HepG2 (cell line): ENCODE results near the gene NKAIN2. TPM values are rescaled to one million over a fixed set of nuclear protein-coding genes. Genes with fewer than 3 reads are reported as not detected.

Source experiments
- ATAC-seq: fragments of 200-7000 bp; cut with Tn5 transposase; 3 replicates; pipeline ENCODE4 v1.9.1; 2020; ENCODE audit warnings: mild to moderate bottlenecking, moderate library complexity
- BruUV-seq: library from RNA; stranded (reverse); fragments of 400-500 nt; replicated peaks from 2 replicates; lab custom pipeline; 2021; lab: Mats Ljungman, UMichigan
- CTCF ChIA-PET: fragments of 300-600 bp; formaldehyde crosslinking; extraction: SDS; loops from one replicate; lab custom pipeline; 2021; ENCODE audit warnings: low total read pairs, inconsistent platforms, low intra/inter-chr PET ratio; lab: Yijun Ruan, JAX
- POLR2A ChIA-PET: fragments of 350-600 bp; sonication (Branson Sonifier 250); formaldehyde crosslinking; loops from one replicate; lab custom pipeline; 2020; ENCODE audit warnings: antibody characterized with exemption, inconsistent platforms; lab: Yijun Ruan, JAX
- DNase-seq: peaks from one replicate; pipeline ENCODE4 v3.0.0-alpha.2; 2015; ENCODE audit warnings: low spot score
- FAIRE-seq: peaks from 3 replicates; lab custom pipeline; 2011; peaks lifted over from hg19 to GRCh38; lab: Jason Lieb, UNC
- H2AFZ ChIP-seq: one replicate; pipeline ENCODE4 v1.6.1; 2011; ENCODE audit warnings: low read length, inconsistent platforms
- H3K27ac ChIP-seq: fragments of 300-600 bp; 3 replicates; pipeline ENCODE4 v1.8.0; 2011; ENCODE audit warnings: mixed run types, mild to moderate bottlenecking, mixed read lengths, low read length, inconsistent platforms; ENCODE audit not compliant: insufficient read depth; ENCODE audit errors: extremely low read length
- H3K27me3 ChIP-seq, 2 experiments: fragments of 200-600 bp in 1 of 2; 2 replicates in 1 of 2; 3 replicates in 1 of 2; pipeline versions ENCODE4 v1.6.0 to v1.8.0; 2011; ENCODE audit warnings: low read length in 2 of 2, mild to moderate bottlenecking in 2 of 2, moderate library complexity in 2 of 2, inconsistent platforms in 1 of 2; ENCODE audit not compliant: insufficient read depth in 2 of 2, control insufficient read depth in 1 of 2
- H3K36me3 ChIP-seq, 2 experiments: fragments of 200-600 bp in 1 of 2; replicated peaks in 1 of 2; 2 replicates in 1 of 2; 3 replicates in 1 of 2; pipeline versions ENCODE4 v1.5.1 to v1.8.0; 2011; ENCODE audit warnings: low read length in 2 of 2, inconsistent platforms in 1 of 2; ENCODE audit not compliant: insufficient read depth in 2 of 2, control insufficient read depth in 1 of 2
- H3K4me1 ChIP-seq: 2 replicates; pipeline ENCODE4 v1.5.1; 2012; ENCODE audit warnings: low read length, inconsistent platforms; ENCODE audit not compliant: insufficient read depth
- H3K4me2 ChIP-seq: 2 replicates; pipeline ENCODE4 v1.6.0; 2011; ENCODE audit warnings: low read depth, low read length, inconsistent platforms
- H3K4me3 ChIP-seq, 3 experiments: fragments of 200-600 bp in 1 of 3; sonication (generic), shearing (Covaris generic) in 1 of 3; replicated peaks in 1 of 3; 2 replicates each; pipeline ENCODE4 v1.5.1; 2011 to 2016; ENCODE audit warnings: low read length in 3 of 3, inconsistent platforms in 2 of 3, low read depth in 2 of 3, mild to moderate bottlenecking in 2 of 3, control low read depth in 1 of 3, mixed read lengths in 1 of 3; ENCODE audit not compliant: insufficient read depth in 1 of 3
- H3K79me2 ChIP-seq: one replicate; pipeline ENCODE4 v1.6.1; 2011; ENCODE audit warnings: low read length, inconsistent platforms; ENCODE audit not compliant: insufficient read depth
- H3K9ac ChIP-seq: 2 replicates; pipeline ENCODE4 v1.6.0; 2011; ENCODE audit warnings: mild to moderate bottlenecking, low read depth, low read length, inconsistent platforms; ENCODE audit not compliant: insufficient read depth
- H3K9me3 ChIP-seq: 2 replicates; pipeline ENCODE4 v1.5.1; 2012; ENCODE audit warnings: mild to moderate bottlenecking, low read length
- H4K20me1 ChIP-seq: 2 replicates; pipeline ENCODE4 v1.6.0; 2011; ENCODE audit warnings: inconsistent platforms, mild to moderate bottlenecking, low read length, moderate library complexity; ENCODE audit not compliant: insufficient read depth
- HOXD1 ChIP-seq: sonication (generic); formaldehyde crosslinking; IDR thresholded peaks from 2 replicates; pipeline ENCODE4 v1.5.0; 2020; ENCODE audit warnings: missing genetic modification reagents
- SRSF4 ChIP-seq: fragments of 200-400 bp; formaldehyde crosslinking; IDR thresholded peaks from one replicate; pipeline ENCODE4 v1.6.1; 2018; ENCODE audit warnings: mild to moderate bottlenecking, low read depth, low read length, moderate library complexity; ENCODE audit not compliant: poor library complexity, severe bottlenecking
- TMF1 ChIP-seq: sonication (generic); formaldehyde crosslinking; IDR thresholded peaks from 2 replicates; pipeline ENCODE4 v1.8.1; 2022; ENCODE audit warnings: low read depth, missing genetic modification reagents
- ZNF12 ChIP-seq: sonication (generic); formaldehyde crosslinking; IDR thresholded peaks from 2 replicates; pipeline ENCODE4 v1.5.0; 2020; ENCODE audit warnings: missing genetic modification reagents
- WGBS: methylation state at CpG from one replicate; pipeline ENCODE4 v1.1.6; 2017; ENCODE audit warnings: low lambda C conversion rate; 5-methylcytosine and 5-hydroxymethylcytosine counted together
- in situ Hi-C: cut with HindIII; loops from 2 replicates; pipeline ENCODE4 v1.10.0; 2017; ENCODE audit warnings: low pct_unique_long_range_greater_than_20kb; ENCODE audit not compliant: extremely low pct_ligation_motif_present
- intact Hi-C: fragments of 100-400 bp; cut with micrococcal nuclease; formaldehyde crosslinking; loops from one replicate; pipeline ENCODE4 v1.10.0; 2022; ENCODE audit not compliant: unreplicated experiment
- polyA plus RNA-seq, 8 experiments: library from polyadenylated mRNA; depleted of rRNA in 3 of 8; stranded (reverse) in 7 of 8; unstranded in 1 of 8; fragments of >200 nt; fragmentation: Illumina TruSeq in 4 of 8; extraction: Trizol in 4 of 8; gene quantifications; 2 replicates each; pipeline versions ENCODE4 v1.2.1 to v1.2.3, GENCODE V29; 2011 to 2016; ENCODE audit warnings: low read depth in 4 of 8, missing spikeins in 1 of 8, mixed read lengths in 1 of 8; ENCODE audit not compliant: insufficient read depth in 1 of 8
- total RNA-seq, 5 experiments: library from RNA; depleted of rRNA; stranded (reverse); fragments of >200 nt; fragmentation: Illumina TruSeq; extraction: Trizol; gene quantifications; 2 replicates each; pipeline ENCODE4 v1.2.3, GENCODE V29; 2016; ENCODE audit warnings: low read depth in 1 of 5
- TF ChIP-seq, protein P1 (sequence below): IDR thresholded peaks from 2 replicates; pipeline ENCODE4 v1.6.1; 2012; ENCODE audit warnings: low read depth, low read length, improper control_type of control experiment
- TF ChIP-seq, protein P2 (sequence below): sonication (generic); formaldehyde crosslinking; conservative IDR thresholded peaks from 2 replicates; pipeline ENCODE4 v1.4.0; 2020; ENCODE audit warnings: missing genetic modification reagents

The NKAIN2 gene
- total and polyA plus RNA-seq, 2 of the 13 experiments (the other 11 are each of a cell fraction or from before 2014, with no cell fraction given), result not detected

DNA sequence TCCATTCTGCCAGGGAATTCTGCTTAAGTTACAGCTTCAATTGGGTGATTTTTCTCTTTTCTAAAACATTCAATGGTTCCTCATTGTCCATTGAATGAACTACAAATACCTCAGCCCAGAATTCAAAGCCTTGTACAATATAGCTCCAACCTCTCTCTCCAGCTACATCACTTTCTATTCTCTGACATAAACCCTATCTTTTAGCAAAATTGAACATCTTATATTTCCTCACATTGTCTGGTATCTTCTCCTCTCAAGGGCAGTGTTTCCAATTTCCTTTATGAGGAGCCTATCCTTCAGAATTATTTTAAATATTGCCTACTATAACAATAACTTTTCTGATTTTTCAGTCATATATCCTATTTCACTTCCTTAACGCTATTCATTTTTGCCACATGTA is 955.0 kb downstream of the NKAIN2 start:
- DNase-seq, result no peak
- no TSS peak for BruUV-seq
- Histone ChIP-seq H3K4me2 (no peak overlapping the region), H4K20me1 (no peaks in the 10 kb centered on the region), H3K9me3 (no peaks in the 10 kb centered on the region), H2AFZ (no peak overlapping the region), H3K4me3 (no peak overlapping the region), H3K36me3 (no peaks in the 10 kb centered on the region), H3K27ac (no peak overlapping the region), H3K79me2 (no peaks in the 10 kb centered on the region), H3K27me3 (no peaks in the 10 kb centered on the region)
- no peak for ATAC-seq
- in situ Hi-C loops, result no loop called here
- intact Hi-C loops, result loop anchor here (5.0 kb wide), 1 partner anchor 956 kb away; the partner anchor contains the start of gene NKAIN2
- WGBS, result 32% methylated on average over 1 of the region's 1 CpG
- POLR2A ChIA-PET, result no interaction called here
- no peak for FAIRE-seq
- TF ChIP-seq ZNF12 (no peak), TMF1 (CRISPR knock-in tag) (no peak), HOXD1 (CRISPR knock-in tag) (no peak), SRSF4 (no peak)
- TF ChIP-seq, protein P1, sequence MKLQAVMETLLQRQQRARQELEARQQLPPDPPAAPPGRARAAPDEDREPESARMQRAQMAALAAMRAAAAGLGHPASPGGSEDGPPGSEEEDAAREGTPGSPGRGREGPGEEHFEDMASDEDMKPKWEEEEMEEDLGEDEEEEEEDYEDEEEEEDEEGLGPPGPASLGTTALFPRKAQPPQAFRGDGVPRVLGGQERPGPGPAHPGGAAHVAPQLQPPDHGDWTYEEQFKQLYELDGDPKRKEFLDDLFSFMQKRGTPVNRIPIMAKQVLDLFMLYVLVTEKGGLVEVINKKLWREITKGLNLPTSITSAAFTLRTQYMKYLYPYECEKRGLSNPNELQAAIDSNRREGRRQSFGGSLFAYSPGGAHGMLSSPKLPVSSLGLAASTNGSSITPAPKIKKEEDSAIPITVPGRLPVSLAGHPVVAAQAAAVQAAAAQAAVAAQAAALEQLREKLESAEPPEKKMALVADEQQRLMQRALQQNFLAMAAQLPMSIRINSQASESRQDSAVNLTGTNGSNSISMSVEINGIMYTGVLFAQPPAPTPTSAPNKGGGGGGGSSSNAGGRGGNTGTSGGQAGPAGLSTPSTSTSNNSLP, result no peak
- TF ChIP-seq, protein P2, sequence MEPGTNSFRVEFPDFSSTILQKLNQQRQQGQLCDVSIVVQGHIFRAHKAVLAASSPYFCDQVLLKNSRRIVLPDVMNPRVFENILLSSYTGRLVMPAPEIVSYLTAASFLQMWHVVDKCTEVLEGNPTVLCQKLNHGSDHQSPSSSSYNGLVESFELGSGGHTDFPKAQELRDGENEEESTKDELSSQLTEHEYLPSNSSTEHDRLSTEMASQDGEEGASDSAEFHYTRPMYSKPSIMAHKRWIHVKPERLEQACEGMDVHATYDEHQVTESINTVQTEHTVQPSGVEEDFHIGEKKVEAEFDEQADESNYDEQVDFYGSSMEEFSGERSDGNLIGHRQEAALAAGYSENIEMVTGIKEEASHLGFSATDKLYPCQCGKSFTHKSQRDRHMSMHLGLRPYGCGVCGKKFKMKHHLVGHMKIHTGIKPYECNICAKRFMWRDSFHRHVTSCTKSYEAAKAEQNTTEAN (CRISPR knock-in tag), result no peak
- TF ChIP-seq, all 625 proteins: peak for 0
- H3K4me1 ChIP-seq, result no peaks in the 10 kb centered on the region
- CTCF ChIA-PET, result no interaction called here
- no peak overlapping the region for H3K9ac ChIP-seq
